Glomerular visceral epithelial cell (primary cell): ENCODE results near the gene MRPL27.
A peak's percentile ranks its signal among the peaks of the same experiment; 100 is the strongest.
"Not testable (repeated sequence)": the region's sequence is repeated elsewhere in the genome, so short reads cannot be mapped to it uniquely, and the experiment has no call there.

ENCODE experiments used
- DNase-seq: peaks from one replicate; pipeline ENCODE4 v3.0.0-alpha.2; 2016; ENCODE audit errors: extremely low spot score

The MRPL27 gene

DNA sequence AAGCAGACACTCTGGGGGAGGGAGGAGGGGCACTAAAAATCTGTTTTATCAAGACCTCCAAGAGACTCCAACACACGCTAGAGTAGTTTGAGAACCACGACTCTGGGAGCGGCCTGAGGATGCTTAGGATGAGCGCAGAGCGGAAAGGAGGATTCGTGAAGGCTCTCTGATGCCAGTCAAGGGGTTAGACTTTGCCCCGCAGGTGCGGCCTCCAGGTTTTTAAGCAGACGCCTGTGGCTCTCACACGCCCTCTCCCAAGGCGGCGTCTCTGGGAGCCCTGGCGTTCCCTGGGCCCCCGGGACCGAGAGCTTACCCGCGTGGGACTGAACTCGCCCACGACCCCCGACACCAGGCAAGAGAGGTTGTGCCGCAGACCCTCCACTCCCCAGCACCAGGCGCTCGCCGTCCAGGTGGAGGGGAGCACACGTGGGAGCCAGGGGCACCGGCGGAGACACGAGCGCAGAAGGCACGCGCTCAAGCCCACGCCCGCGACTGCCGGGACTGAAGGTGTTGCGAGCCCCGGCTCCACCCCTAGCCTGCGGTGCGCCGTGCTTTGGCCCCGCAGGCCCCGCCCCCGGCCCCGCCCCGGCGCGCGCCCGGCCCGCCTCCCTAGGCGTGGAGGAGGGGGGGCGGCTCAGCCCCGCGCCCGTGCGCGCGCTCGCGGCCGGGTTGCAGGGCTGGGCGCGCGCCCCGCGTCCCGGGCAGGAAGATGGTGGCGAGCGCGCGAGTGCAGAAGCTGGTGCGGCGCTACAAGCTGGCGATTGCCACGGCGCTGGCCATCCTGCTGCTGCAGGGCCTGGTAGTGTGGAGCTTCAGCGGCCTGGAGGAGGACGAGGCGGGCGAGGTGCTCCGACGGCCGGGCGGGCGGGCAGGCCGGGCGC, 27.3 kb downstream of the MRPL27 start, which contains the start of gene XYLT2:
TSS of gene XYLT2 (plus strand) at position 695 of the 881 bp plus-strand sequence. CDS start at position 710, 15 bp downstream.
- peak; percentile 91 for DNase-seq

DNA sequence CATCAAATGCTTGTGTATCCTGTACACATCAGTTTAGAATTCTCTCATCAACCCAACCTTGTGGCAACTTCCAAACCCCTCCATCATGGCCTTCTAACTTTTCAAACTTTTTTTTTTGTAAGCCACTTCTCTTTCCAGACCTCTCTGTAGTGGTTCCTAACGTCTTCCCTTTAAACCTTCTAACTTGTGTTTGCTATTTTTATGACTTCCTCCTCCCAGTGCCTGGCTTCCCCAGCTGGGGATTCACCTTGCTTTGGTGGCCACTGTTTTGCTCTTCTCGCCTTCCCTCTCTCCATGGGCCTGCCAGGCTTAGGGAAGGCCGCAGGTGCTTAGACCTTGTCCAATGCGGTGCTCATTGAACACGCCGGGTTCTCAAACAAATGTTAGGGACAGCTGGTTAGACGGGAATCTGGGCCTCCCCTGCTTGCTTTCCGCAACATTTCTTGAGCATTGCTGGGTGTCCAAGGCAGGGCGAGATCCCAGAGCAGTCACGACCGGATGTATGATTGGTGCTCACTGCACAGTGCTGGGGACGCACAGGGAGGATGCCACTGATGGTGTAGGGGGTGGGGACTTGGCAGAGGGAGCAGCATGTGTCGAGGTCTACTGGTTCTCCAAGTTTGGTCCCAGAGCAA, 28.1 kb downstream of the MRPL27 start:
- no peak for DNase-seq

DNA sequence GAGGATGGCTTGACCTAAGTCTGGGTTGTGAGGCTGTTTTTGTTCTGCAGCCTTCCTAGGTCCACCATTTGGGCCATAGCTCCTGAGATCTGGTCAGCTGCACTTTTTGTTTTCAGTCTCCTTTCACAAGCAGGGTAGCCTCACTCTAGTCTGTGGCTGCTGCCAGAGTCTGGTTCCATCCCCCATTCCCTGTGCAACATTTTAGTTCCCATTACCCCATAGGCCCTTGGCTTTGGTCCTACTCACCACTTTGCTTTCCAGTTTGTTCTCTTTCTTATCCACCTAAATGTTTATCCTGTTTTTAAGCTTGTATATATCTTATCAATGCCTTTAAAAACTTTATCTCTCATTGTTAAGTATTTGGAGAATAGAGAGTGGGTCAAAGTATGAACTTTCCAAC, 33.6 kb downstream of the MRPL27 start:
- DNase-seq, result no peak

DNA sequence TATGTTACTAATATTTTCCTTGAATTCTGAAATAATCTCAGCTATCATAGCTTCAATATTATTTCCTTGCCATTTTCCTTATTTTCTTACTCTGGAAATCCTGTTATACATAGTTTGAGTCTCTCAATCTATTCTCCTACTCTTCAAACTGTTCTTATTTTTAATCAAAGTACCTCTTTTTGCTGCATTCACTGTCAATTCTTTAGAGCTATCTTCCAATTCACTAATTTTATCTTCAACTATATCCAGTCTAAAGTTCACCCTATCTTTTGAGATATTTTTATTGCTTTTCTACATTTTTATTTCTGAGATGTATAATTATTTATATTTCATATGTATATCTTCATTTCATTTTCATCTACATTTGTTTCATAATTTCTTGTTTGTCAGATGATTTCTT, 34.3 kb downstream of the MRPL27 start:
- DNase-seq, result no peak

DNA sequence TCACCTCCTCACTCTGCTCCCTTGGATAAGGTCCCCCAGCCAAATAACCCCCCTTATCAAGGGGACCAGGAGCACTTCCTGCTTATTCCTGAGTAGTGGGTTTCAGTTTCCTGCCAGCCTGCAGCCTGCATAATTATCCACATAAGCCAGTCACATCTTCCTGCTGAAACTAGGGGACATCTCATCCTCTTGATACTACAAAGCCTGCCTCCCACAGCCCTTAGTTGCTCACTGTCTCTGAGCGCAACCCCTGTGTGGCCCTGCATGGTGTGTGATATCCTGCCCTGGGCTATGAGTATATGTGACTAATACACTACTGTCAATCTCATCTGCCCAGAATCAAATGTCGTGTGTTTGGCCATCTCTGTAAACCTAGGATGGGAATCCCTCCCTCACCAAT, 35.0 kb downstream of the MRPL27 start:
- no peak for DNase-seq

DNA sequence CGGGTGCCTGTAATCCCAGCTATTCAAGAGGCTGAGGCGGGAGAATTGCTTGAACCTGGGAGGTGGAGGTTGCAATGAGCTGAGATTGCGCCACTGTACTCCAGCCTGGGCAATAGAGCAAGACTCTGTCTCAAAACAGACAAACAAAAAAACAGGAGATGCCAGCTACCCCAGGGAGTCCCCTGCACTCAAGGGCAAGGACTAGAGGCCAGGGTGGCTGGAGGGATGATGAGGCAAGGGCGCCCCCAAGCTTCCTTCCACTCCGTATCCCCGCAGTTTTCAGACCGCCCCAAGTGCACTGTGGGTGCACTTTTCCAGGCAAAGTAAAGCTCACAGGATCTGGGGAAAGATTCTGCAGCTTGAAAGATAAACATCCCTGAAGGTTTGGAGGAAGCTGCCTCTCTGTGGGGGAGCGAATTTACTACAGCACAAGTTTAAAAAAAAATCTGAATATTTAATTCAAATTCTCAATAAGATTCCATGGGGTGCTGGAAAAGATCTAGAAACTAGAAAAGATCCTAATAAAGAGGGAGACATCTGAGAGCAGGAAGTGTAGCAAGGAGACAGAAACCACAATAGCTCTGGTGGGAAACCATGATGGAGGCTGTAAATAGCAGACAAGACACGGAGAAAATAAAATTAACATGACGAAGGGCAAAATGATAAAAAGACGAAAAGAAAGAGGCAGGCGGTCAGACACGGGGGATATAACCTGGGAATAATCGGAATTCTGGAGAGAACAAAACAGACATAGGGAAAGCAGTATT, 39.5 kb downstream of the MRPL27 start:
- not testable (repeated sequence) for DNase-seq

DNA sequence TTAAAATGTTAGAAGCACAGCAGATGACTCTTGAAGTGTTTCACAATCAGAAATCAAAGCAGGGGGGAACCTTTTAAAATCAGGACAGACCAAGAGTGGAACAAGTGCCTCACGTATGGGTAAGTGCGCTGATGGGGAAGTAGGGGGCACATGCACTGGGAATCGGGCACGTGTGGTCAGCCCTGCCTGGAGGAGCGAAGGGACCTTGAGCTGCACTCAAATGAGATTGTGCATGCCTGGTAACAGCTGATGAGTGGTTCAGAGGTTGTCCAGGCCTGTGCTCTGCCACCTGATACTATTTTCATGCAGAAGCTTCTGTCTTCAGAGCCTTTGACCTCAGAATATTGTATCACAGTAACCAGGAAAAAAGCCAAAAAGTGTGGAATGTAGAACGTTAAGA, 40.8 kb downstream of the MRPL27 start:
- DNase-seq, result no peak

DNA sequence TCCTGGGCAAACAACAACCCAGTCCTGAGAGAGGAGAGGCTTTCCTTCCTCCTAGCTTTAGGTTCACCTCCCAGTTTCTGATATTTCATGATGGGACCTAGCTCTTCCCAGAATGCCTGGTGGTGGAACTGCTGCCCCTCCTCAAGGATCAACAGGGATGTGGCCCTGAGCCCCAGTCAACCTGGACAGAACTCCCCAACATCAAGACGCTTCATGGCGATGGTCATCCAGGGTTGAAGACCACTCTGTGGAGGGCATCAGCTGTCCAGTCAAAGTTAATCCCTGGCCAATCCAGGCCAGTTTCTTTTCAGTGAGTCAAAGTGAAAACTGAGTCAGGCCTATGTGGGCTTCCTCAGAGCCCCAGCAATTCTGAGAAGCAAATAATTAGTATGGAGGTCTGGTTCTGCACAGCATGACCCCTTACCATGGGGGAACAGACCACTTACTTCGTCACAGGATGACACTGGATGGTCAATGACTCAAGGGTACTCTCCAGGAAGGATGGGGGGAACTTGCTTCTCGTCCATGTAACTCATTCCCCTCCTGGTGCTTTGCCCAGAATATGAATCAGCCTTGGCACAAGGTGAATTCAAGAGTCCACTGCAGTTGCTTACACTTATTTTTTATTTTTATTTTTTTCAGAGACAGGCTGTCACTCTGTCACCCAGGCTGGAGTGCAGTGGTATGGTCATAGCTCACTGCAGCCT, 41.7 kb downstream of the MRPL27 start:
- DNase-seq, result peak; percentile 48

DNA sequence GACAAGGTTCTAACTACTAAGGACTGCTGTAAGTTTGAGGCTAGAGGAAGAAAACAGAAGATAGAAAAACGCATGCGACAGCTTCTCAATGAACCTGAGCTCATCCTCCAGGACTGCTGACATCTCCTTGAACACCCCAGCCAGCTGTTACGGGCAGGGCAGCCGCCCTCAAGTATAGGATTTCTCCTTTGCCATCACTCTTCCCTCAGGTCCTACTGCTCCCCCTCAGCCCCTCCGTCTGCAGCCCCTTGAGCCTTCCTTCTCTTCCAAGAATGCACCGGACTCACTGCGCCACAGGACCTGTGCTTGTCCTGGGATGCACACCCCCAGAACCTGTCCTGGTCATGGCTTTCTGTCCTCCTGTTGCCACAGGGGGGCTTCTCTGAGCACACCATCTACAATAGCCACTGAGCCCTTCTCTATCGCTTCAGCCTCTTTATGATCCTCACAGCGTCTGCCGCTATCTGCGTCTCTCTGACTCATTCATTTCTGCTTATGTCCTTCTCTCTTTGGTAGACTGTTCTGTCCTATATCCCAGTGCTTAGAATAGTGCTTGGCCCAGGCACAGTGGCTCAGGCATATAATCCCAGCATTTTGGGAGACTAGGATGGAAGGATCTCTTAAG, 42.7 kb downstream of the MRPL27 start:
- DNase-seq, result no peak

DNA sequence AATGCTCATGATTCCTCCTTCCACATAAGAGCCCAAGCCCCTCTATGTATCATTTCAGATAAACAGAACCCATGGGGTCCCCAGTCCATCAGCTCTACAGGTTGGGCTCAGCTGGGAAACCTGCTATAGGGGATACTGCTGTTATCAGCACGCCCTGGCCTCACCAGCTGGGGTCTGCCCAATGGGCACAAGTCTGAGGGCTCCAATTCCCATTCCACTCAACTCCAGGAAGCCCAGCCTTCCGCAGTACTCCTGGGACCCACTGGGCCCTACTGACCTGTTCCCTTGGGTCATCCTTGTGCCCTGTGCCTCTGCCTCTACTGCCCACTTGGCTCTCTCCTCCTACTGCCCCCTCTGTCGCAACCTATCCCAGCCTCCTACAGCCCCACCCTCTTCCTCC, 43.3 kb downstream of the MRPL27 start:
- no peak for DNase-seq

DNA sequence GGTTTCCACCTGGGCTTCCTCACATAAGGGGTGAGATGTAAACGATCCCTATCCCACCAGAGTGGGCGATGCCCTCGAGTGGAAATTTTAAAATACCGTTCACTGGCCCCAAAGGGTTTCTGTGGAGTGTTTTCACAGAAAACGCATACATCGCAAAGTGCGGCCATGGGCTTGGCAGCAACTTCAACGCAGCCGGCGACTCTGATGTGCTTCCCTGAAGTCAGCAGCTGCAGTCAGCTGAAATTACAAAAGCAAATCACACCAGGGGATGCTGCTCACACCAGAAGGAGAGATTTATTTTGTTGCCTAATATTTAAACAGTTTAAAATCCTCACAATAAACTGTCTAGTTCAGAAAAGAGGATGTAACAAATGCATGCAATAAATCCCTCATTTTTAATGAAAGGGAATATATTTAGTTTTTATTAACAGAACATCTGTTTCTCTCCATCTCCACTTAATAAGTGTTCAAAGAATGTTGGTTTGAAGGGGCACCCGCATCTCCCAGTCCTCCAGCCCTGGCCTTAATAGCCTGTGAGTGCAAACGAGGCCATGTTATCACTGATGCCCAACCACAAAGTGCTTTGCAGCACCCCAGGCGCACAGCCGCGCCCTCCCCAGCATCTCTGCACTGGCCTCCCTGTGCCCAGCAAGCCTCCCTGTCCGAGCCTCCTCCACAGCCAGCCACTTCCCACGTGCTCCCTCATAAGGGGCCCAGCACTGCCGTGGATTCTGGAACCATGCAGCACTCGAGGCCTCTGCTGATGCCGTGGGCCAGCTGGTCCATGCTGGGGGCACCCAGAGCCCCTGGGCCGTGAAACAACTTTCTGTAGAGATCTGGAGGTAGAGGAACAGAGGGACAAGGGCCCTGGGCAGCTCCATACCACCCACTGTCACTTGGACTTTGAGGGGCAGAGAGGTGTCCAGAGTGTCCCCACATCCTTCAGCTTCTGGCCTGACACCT, 44.3 kb downstream of the MRPL27 start:
- DNase-seq, result no peak

DNA sequence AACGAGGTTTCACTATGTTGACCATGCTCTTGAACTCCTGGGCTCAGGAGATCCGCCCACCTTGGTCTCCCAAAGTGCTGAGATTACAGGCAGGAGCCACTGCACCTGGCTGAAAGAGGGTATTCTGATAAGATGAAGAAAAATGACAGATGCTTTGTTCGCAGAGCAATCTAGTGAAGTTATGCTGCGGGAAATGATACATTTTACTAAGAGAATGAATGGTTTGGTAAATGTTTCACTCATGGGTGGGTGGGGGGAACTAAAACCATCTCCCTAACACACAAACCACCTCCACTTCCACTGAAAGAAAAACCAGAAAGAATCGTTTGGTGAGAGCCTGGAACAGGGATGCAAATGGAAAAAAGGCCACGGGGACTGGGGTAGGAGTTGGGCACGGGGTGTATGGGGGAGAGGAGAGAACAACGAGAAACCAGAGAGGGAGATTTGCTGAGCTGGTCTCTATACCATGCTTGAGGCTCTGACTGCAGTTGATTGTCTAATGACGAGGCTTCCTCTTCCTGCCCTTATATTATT, 46.1 kb downstream of the MRPL27 start:
- no peak for DNase-seq

DNA sequence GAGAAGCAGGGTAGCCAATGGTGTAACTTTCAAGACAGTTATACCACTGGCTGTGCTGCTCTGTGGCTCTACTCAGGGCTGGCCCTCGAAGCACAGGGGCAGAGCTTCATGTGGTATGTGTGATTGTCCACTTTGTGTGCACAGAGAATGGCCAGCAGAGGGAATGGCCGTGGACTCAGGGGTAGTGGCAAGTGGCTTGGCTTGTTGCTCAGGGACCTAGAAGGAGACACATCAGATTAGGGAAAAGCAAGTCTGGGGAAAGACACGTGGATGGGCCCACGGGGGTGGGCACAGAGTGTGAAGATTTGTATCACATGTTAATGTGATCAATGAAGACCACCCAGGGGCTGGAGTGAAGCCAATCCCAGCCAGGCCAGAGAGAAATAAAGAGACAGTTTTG, 47.1 kb downstream of the MRPL27 start:
- DNase-seq, result no peak

DNA sequence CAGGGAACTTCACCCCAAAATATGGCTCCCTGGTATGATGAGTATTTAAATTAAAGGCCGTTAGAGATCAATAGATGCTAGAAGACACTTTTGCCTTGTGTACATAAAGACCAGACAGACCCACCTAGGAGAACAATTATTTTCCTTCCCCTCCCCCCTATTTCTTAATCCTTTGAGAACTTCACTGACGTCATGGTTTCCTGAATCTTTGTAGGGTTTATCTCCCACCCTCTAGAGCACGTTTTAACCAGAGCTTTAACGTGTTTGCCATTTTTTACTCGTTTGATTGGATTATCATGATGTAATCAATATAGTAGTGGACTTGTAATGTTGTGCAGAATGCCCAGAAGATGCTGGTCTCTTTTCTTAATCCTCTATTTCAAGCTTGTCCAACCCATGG, 49.9 kb downstream of the MRPL27 start:
- DNase-seq, result no peak

DNA sequence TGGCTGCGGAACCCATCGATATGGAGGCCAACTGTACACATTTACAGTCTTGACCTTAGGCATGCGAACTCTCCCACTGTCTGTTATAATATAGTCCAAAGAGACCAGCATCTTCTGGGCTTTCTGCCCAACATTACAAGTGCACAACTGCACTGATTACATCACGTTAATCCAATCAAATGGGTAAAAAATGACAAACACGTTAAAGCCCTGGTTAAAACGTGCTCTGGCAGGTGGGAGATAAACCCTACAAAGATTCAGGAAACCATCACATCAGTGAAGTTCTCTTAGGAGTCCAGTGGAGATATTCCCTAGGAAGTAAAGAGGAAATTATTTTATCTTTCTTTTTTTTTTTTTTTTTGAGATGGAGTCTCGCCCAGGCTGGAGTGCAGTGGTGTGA, 50.7 kb downstream of the MRPL27 start:
- DNase-seq, result no peak

DNA sequence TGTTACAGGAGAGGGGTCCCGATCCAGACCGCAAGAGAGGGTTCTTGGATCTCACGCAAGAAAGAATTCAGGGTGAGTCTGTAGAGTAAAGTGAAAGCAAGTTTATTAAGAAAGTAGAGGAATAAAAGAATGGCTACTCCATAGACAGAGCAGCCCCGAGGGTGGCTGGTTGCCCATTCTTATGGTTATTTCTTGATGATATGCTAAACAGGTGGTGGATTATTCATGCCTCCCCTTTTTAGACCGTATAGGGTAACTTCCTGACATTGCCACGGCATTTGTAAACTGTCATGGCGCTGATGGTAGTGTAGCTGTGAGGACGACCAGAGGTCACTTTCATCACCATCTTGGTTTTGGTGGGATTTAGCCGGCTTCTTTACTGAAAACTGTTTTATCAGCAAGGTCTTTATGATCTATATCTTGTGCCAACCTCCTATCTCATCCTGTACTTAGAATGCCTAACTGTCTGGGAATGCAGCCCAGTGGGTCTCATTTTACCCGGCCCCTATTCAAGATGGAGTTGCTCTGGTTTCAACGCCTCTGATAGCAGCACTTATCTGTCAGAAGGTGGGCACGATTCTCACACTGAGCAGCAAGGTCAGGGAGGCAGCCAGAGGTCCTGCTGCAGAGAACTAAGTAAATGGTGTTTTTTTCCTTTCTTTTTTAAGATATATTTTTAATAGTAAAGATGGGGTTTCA, 53.5 kb downstream of the MRPL27 start:
- DNase-seq, result no peak

DNA sequence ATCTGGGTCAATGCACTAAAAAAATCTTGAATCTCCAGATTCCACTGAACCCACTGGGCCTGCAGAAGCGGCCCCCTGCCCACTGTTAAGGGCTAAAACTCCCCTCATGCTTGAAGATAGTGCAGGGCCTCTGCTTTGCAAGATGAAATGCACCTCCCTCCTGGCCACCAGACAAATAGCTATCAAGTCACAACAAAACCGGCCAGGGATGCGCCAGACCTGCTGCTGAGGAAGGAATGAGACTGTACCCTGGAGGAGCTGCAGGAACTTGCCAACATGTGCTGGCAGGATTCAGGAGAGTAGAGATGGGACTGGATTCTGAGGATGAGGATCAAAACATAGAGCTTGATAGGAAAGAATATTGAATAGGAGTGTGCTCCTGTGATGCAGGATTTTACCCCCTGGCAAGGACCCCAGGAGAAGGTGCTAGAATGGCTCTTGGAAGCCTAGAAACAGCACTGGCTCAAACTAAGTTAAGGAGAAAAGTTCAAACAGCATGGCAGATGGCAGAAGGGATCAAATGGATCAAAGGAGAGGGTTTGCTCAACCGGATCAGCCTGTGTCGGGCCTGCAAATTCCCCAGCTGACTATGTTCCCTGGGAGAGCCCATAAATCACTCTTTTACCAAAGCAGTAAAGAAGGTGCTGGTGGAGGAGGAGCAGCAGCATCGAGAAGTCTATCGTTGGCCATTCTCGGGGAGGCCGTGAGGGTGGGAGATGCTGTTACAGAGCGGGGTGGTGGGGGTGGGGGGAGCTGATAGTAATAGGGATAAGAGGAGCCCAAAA, 54.3 kb downstream of the MRPL27 start:
- DNase-seq, result peak; percentile 12
